T-helper 17 cell (primary cell): ENCODE results near the gene KLHDC9. TPM values are rescaled to one million over a fixed set of nuclear protein-coding genes. Genes with fewer than 3 reads are reported as not detected.
"Not testable (repeated sequence)": the region's sequence is repeated elsewhere in the genome, so short reads cannot be mapped to it uniquely, and the experiment has no call there.

ENCODE experiments used
- ATAC-seq: fragments of 150-1000 bp; cut with Tn5 transposase; 2 replicates; pipeline ENCODE4 v1.10.0; 2021; ENCODE audit warnings: mild to moderate bottlenecking, moderate library complexity
- DNase-seq, 3 donors: peaks; one replicate each; pipeline versions ENCODE4 v3.0.0 to v3.0.0-alpha.2; 2020 to 2021
- H3K9me3 ChIP-seq: one replicate; pipeline ENCODE4 v1.7.0; 2013; ENCODE audit warnings: low read length, mild to moderate bottlenecking; ENCODE audit not compliant: control insufficient read depth, poor library complexity, severe bottlenecking
- H3K27ac Mint-ChIP-seq: one replicate; pipeline ENCODE4 v1.8.0; 2022; ENCODE audit warnings: mild to moderate bottlenecking, moderate library complexity, mixed read lengths
- H3K27me3 Mint-ChIP-seq: one replicate; pipeline ENCODE4 v1.8.0; 2022; ENCODE audit warnings: mixed read lengths
- H3K36me3 Mint-ChIP-seq: one replicate; pipeline ENCODE4 v1.8.0; 2022; ENCODE audit warnings: low read depth, mixed read lengths
- H3K4me1 Mint-ChIP-seq: one replicate; pipeline ENCODE4 v1.8.0; 2022; ENCODE audit warnings: mild to moderate bottlenecking, mixed read lengths
- H3K4me3 Mint-ChIP-seq: one replicate; pipeline ENCODE4 v1.8.0; 2022; ENCODE audit warnings: mild to moderate bottlenecking, moderate library complexity, mixed read lengths
- total RNA-seq, 4 donors: library from RNA in 2 of 4; stranded (reverse) in 2 of 4; gene quantifications; one replicate each; pipeline ENCODE4 v1.2.3 and lab custom pipeline; 2022 to 2026

Gene KLHDC9, protein sequence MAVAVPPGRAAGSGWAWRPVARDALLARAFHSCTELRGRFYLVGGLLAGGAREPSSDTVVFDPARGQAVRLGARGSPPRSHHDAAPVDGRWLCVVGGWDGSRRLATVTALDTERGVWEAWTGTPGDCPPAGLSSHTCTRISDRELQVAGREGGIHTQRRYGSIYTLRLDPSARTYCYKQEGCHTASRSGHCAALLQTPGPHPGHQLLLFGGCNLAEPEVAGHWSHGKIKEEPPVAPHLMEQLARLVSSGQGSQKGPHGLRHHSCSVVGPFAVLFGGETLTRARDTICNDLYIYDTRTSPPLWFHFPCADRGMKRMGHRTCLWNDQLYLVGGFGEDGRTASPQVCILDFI
- under 1 TPM in 1 of 2 donors, not detected in 1; 0.57 TPM for total RNA-seq
- total RNA-seq (lab: John Stamatoyannopoulos, UW): 0 to 0.30 reads per million in 2 donors

DNA sequence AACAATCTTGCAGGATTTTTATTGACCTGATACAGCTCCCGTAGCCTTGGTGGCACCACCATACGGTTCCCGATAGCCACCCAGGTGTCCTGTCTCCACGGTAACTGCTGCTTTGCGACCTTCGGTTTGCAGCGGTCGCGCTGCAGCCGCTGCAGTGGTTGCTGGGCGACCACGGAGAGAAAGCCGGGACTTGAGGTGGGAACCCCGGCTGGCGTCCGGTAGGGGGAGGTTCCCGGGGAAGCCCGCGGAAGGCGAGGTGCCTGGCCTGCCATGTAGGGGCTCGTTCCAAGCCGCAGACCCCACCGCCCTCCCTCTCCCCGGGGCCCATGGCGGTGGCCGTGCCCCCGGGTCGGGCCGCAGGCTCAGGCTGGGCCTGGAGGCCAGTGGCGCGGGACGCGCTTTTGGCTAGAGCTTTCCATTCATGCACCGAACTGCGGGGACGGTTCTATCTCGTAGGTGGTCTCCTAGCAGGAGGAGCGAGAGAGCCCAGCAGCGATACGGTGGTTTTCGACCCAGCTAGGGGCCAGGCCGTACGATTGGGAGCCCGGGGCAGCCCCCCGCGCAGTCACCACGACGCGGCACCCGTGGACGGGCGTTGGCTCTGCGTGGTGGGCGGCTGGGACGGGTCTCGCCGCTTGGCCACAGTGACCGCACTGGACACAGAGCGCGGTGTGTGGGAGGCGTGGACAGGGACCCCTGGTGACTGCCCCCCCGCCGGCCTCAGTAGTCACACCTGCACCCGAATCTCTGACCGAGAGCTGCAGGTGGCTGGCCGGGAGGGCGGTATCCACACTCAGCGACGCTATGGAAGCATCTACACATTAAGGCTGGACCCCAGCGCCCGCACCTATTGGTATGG lies at the start of gene KLHDC9:
KLHDC9 (plus strand) TSS at position 152 of the 859 bp plus-strand sequence; CDS start at position 327, 175 bp downstream.
- no peaks in the 10 kb centered on the region for H3K9me3 ChIP-seq
- DNase-seq: peak; percentile 47 to 68 (median 56)
- peaks cover 22% of the 10 kb centered on the region for H3K4me1 Mint-ChIP-seq
- H3K36me3 Mint-ChIP-seq: peaks cover 3% of the 10 kb centered on the region
- ATAC-seq: peak; percentile 79
- H3K27ac Mint-ChIP-seq: peak within 1 kb of the TSS; percentile 97
- peak within 1 kb of the TSS; percentile 86 for H3K4me3 Mint-ChIP-seq
- H3K27me3 Mint-ChIP-seq: no peaks in the 10 kb centered on the region

DNA sequence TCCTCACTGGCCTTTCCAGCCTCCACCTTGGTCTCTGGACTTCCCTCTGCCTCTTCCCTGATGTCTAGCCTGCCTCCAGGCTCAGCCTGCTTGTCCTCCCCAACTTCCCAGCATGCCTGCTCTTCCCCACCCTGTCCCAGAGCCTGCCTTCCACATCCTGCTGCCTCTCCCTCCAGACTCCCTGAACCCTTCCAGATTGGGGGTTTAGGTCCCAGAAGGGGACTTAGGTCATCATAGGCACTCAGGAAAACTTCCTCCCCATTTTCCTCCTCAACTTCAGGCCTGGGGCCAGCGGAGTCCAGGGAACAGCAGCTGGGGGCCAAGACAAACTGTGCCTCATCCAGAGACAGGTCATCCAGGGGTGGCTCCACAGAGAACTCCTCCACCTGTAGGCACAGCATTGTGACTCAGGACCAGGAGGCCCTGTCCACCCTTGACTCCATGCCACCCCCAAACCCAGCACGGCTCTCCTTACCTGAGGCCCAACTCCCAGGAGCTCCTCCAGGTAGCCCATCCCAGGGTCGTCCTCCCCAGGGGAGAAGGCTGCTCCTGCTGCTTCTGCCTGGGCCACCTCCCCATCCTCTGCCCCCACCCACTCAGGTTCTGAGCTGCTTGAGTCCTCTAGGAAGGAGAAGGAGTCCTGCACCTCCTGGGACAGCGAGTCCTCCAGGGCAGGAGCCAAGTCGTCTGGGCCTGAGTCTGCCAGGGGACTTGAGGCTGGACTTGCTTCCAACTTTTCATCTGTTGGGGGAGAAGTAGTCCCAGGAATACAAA lies 49.0 kb upstream of the KLHDC9 start:
- DNase-seq (no peak), ATAC-seq (no peak)
- H3K27me3 Mint-ChIP-seq: no peaks in the 10 kb centered on the region
- peaks cover 15% of the 10 kb centered on the region for H3K36me3 Mint-ChIP-seq
- no peak overlapping the region for H3K4me3 Mint-ChIP-seq
- peaks cover 32% of the 10 kb centered on the region for H3K4me1 Mint-ChIP-seq
- H3K27ac Mint-ChIP-seq: peak overlapping the region; percentile 98
- no peaks in the 10 kb centered on the region for H3K9me3 ChIP-seq

DNA sequence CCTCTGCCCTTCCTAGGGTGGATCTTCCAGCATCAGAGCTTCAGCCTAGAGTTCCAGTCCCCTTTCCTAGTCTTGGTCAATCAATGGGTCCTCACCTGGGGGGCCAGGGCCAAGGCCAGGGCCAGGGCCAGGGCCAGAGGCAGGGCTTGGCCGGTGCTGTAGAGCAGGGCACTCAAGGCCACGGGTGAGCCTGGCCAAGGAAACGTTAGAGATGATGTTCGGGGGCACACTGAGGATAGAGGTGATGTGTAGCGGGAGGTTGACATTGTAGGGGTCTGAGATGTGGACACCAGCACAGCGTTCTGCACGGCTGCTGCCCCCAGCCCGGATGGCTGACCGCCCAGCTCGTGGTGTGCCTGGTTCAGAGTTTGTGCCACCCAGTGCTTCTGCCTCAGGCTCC lies 46.9 kb upstream of the KLHDC9 start:
- no peak overlapping the region for H3K27ac Mint-ChIP-seq

DNA sequence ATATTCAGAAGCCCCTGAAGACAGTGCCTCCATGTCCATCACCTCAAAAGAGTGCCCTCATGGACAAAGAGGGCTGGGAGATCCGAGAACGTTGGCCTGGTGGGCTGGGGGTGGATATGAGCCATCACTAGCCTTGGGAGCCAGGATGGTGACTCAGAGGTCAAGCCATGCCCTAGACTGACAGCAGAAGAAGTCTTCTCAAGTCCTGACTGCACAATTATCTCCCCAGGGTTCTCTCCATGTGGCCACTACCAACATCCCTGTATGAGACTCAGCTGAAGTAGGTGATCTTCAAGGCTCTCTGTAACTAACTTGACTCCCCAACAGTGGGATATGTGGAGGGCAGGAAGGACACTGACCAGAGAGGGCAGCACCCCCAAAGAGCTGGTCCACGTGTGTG lies 45.3 kb upstream of the KLHDC9 start:
- Mint-ChIP-seq H3K4me1 (peaks cover 24% of the 10 kb centered on the region), H3K27ac (peak overlapping the region; percentile 82), H3K36me3 (peaks cover 14% of the 10 kb centered on the region), H3K4me3 (no peak overlapping the region), H3K27me3 (no peaks in the 10 kb centered on the region)
- DNase-seq (no peak), ATAC-seq (no peak)
- no peaks in the 10 kb centered on the region for H3K9me3 ChIP-seq

More for the DNA sequence above, 46.9 kb upstream of the KLHDC9 start:
- ATAC-seq: no peak
- no peak overlapping the region for H3K4me3 Mint-ChIP-seq
- no peak for DNase-seq
- peaks cover 22% of the 10 kb centered on the region for H3K4me1 Mint-ChIP-seq
- peaks cover 10% of the 10 kb centered on the region for H3K36me3 Mint-ChIP-seq
- H3K27me3 Mint-ChIP-seq: no peaks in the 10 kb centered on the region
- no peaks in the 10 kb centered on the region for H3K9me3 ChIP-seq

DNA sequence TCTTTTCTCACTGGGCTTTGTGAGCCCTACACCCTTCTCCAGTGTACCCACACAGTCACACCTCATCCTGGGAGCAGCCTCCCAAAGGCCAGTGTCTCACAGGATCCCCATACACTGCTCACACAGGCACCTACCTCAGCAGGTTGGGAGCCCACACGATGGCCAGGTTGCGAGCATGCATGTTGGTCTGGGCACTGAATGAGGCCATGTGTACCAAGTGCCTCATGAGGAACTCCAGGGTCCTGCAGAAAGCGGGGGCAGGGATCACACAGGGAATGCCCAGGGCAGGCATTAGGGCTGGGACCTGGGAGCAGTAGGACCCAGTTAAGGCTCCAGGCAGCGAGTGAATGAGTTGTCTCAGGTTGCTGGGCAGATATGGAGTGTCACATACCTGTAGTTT lies 43.9 kb upstream of the KLHDC9 start:
- Mint-ChIP-seq H3K4me3 (no peak overlapping the region), H3K36me3 (peaks cover 11% of the 10 kb centered on the region), H3K27me3 (no peaks in the 10 kb centered on the region), H3K4me1 (peaks cover 20% of the 10 kb centered on the region), H3K27ac (peak overlapping the region; percentile 82)
- no peaks in the 10 kb centered on the region for H3K9me3 ChIP-seq
- ATAC-seq (no peak), DNase-seq (no peak)

DNA sequence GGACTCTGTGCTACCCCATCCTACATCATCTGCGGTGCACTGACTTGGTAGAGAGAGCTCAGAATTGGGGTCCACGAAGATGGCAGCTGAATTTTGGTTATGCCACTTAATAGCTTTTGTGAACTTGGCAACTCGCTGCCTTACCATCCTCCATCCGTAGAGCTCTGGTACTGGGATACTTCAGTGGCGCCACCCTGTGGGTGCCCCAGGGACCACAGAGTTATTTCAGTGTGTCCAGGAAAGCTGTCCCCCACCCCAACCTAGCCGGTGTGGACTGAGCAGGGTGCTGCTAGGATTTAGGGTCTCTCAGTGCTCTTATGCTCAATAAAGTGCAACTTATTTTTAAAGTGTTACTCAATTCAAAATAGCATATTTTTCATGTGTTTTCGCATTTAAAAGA lies 43.4 kb upstream of the KLHDC9 start:
- ATAC-seq (no peak), DNase-seq (no peak)
- Mint-ChIP-seq H3K4me3 (no peak overlapping the region), H3K27ac (peak overlapping the region; percentile 82), H3K4me1 (peaks cover 26% of the 10 kb centered on the region), H3K27me3 (no peaks in the 10 kb centered on the region), H3K36me3 (peaks cover 14% of the 10 kb centered on the region)
- no peaks in the 10 kb centered on the region for H3K9me3 ChIP-seq

DNA sequence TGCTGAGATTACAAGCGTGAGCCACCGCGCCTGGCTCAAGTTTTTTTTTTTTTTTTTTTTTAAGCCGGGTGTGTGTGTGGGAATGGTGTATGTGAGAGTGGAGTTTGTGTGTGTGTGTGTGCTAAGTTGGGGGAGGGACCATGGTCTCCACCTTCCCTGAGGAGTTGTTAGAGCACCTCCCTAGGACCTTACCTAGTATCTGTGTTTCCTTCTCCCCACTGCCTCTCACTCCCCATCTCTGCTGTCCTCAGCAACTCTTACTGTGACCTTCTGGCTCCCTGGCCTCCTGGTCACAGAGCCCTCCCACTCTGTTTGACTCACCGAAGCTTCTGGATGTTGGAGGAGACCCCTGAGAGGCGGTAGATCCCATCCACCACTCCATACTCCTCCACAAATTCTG lies 38.9 kb upstream of the KLHDC9 start:
- no peak for DNase-seq
- H3K27ac Mint-ChIP-seq: peak overlapping the region; percentile 75

DNA sequence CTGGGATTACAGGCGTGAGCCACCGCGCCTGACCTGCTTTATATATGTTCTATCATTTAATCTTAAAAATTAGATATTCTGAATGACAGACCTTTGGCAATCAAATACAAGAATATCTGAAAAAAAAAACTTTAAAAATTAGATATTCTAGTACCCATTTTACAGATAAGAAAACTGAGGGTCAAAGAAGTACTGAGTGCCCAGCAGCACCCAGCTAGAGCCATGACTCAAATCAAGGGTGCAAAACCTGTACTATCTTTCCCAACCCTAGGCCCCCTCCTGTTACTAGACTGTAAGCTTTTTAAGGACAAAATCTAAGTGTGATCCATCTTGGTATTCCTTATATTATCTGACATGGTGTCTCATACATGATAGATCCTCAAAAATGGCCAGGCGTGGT lies 36.7 kb upstream of the KLHDC9 start:
- no peak for ATAC-seq
- peaks cover 18% of the 10 kb centered on the region for H3K36me3 Mint-ChIP-seq
- H3K27me3 Mint-ChIP-seq: no peaks in the 10 kb centered on the region
- H3K9me3 ChIP-seq: no peaks in the 10 kb centered on the region
- peak overlapping the region; percentile 75 for H3K27ac Mint-ChIP-seq
- no peak overlapping the region for H3K4me3 Mint-ChIP-seq
- H3K4me1 Mint-ChIP-seq: peaks cover 46% of the 10 kb centered on the region
- DNase-seq: no peak

More for the DNA sequence above, 38.9 kb upstream of the KLHDC9 start:
- H3K9me3 ChIP-seq: no peaks in the 10 kb centered on the region
- Mint-ChIP-seq H3K4me1 (peaks cover 42% of the 10 kb centered on the region), H3K4me3 (no peak overlapping the region), H3K27me3 (no peaks in the 10 kb centered on the region), H3K36me3 (peaks cover 16% of the 10 kb centered on the region)
- ATAC-seq: no peak

DNA sequence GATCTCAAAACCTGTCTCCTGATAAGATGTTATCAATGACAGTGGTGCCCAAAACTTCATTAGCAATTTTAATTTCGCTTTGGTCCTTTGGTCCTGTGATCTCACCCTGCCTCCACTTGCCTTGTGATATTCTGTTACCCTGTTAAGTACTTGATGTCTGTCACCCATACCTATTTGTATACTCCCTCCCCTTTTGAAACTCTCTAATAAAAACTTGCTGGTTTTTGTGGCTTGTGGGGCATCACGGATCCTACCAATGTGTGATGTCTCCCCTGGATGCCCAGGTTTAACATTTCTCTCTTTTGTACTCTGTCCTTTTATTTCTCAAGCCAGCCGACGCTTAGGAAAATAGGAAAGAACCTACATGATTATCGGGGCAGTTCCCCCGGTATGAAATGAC lies 34.2 kb upstream of the KLHDC9 start:
- not testable (repeated sequence) for H3K27me3 Mint-ChIP-seq, DNase-seq, ATAC-seq, H3K9me3 ChIP-seq
- Mint-ChIP-seq H3K4me3 (peak overlapping the region; percentile 88), H3K4me1 (peaks cover 61% of the 10 kb centered on the region), H3K27ac (peak overlapping the region; percentile 99), H3K36me3 (peaks cover 22% of the 10 kb centered on the region)

DNA sequence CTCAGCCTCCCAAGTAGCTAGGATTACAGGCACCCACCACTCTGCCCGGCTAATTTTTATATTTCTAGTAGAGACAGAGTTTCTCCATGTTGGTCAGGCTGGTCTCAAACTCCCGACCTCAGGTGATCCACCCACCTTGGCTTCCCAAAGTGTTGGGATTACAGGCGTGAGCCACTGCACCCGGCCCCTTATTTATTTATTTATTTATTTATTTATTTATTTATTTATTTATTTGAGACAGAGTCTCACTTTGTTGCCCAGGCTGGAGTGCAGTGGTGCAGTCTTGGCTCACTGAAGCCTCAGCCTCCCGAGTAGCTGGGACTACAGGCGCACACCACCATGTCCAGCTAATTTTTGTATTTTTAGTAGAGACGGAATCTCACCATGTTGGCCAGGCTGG lies 32.5 kb upstream of the KLHDC9 start:
- not testable (repeated sequence) for ATAC-seq, H3K27me3 Mint-ChIP-seq, H3K9me3 ChIP-seq, DNase-seq
- Mint-ChIP-seq H3K4me1 (peaks cover 60% of the 10 kb centered on the region), H3K4me3 (peak overlapping the region; percentile 99), H3K36me3 (peaks cover 18% of the 10 kb centered on the region), H3K27ac (peak overlapping the region; percentile 99)

DNA sequence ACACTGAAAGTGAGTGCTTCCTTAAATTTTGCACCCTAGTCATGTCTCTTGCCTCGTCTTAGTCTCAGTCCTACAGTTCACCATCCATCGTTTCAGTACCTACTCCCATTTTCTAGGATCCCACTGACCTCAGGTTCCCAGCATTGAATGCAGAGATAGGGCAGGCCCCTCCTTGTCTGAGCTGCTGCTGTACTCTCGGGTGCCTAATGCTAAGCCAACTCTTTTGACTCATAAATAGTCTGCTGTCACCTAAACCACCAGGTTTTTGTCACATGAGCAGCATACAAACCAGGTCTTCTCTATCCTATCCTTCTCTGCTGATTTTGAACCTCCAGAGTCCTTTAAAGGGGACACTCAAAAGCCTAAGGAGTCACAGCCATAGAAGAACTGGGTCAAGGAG lies 31.5 kb upstream of the KLHDC9 start:
- ATAC-seq (no peak), DNase-seq (no peak)
- Mint-ChIP-seq H3K27me3 (no peaks in the 10 kb centered on the region), H3K4me1 (peaks cover 59% of the 10 kb centered on the region), H3K36me3 (peaks cover 18% of the 10 kb centered on the region), H3K27ac (peak overlapping the region; percentile 99), H3K4me3 (peak overlapping the region; percentile 99)
- no peaks in the 10 kb centered on the region for H3K9me3 ChIP-seq

DNA sequence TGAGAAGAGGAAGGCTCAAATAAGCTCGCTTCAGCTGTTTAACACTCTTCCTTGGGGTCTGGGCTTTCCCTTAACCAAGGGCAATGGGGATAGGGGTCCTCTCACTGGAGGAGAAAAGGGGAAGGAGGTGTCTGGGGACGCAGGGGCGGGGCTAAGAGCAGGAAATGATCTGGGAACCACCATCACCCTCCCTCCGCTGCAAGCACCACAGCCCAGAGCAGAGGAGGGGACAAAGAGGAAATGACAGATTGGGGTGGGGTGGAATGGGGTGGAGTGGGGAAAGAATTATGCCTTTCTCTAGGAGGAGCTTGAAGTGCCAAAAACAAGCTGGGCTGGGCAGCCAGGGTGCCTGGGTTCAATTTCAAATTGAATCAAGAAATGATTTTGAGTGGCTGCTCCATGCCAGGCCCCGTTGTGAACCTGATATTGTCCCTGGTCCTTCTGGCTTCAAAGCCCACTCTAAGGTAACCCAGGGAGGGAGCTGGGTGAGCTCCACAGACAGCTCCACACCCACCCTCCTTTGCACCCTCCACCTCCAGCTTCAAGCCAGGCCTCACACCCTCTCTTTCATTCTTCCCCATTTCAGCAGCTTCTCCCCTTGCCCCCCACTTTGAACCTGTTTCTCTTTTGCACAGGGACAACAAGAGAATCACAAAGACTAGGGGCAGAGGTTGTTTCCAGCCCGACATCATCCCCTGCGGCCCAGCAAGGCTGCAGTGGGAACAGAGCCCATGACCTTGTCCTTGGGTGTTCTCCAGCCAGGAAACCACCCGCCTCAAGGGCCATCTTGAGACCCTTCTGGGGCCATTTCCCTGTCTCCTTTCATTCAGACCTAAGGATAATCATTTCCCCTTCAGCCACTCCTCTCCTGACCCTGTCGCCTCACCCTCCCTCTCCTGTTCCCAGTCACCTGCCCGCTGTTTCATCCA lies 29.6 kb upstream of the KLHDC9 start:
- no peaks in the 10 kb centered on the region for H3K9me3 ChIP-seq
- Mint-ChIP-seq H3K27ac (peak overlapping the region; percentile 99), H3K4me3 (peak overlapping the region; percentile 99), H3K36me3 (peaks cover 13% of the 10 kb centered on the region), H3K27me3 (no peaks in the 10 kb centered on the region), H3K4me1 (peaks cover 58% of the 10 kb centered on the region)
- ATAC-seq (peak; percentile 80), DNase-seq (peak; percentile 60 to 81 (median 68))
